Stimulated activated CD4-positive, alpha-beta T cell treated with anti-CD3 and anti-CD28 coated beads, Interleukin-4, amount 100 ng/mL, for 1 hour (primary cell): ENCODE measurements around the gene CFAP65.

Experiments used
- DNase-seq: peaks from one replicate; pipeline ENCODE4 v3.0.0-alpha.2; 2020

The CFAP65 gene

DNA sequence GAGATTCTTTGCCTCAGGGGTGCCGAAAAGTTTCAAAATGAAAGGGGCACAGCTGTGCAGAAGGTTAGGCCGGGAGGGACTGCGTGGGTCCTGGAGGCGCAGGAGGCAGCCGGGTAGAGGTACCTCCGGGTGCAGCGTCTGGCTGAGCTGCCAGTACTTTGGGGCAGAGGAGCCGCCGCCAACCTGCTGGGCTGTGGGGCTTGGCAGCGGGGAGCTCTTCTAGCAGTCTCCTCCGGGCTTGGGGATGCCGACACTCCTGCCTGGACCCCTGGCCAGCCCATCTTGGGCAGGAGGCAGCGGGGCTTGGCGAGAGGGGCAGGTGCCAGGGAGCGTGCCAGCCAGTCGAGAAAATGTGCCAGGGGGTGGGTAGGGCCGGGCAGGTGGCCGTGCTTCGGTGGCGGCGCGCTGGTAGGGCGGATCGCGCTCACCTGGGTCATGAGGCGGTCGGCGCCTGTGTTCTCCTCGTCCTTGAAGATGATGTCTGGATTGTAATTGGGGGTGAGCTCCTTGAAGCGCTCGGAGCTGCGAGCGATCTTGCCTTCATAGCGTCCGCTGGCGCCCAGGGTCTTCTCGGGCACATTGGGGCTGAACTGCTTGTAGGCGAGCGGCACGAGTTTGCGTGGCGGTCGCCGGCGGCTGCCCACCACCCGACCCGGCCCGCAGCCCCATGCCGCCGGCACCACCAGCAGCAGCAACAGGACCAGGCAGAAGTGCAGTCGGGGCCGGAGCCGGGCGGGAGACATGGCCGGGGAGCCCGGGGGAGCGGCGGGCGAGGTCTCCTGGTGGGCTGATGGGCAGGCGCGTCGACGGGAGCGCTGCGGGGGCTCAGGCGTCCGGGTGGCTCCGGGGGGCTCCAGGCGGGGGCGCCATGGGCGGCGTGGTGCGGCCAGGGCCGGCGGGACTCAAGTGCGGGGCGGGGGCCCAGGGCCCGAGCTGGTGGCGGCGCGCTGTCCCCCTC lies 18.7 kb upstream of the CFAP65 start:
- DNase-seq = no peak

DNA sequence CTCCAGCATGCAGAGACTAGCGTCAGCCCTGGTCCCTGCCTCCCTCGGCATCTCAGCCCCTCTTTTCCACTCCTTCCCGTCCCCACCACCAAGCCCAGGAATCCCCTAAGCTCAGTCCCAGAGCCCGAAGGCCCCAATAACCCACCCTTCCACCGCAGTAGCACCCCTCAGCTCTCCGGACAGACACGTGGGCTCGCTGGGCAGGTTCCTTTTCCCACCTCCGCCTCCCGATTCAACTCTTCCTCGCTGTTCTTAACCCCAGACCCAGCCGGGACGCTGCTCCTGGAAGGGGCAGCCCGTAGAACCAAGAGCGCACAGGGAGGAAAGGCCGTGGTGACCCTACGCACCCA lies 18.0 kb upstream of the CFAP65 start:
- no peak for DNase-seq

DNA sequence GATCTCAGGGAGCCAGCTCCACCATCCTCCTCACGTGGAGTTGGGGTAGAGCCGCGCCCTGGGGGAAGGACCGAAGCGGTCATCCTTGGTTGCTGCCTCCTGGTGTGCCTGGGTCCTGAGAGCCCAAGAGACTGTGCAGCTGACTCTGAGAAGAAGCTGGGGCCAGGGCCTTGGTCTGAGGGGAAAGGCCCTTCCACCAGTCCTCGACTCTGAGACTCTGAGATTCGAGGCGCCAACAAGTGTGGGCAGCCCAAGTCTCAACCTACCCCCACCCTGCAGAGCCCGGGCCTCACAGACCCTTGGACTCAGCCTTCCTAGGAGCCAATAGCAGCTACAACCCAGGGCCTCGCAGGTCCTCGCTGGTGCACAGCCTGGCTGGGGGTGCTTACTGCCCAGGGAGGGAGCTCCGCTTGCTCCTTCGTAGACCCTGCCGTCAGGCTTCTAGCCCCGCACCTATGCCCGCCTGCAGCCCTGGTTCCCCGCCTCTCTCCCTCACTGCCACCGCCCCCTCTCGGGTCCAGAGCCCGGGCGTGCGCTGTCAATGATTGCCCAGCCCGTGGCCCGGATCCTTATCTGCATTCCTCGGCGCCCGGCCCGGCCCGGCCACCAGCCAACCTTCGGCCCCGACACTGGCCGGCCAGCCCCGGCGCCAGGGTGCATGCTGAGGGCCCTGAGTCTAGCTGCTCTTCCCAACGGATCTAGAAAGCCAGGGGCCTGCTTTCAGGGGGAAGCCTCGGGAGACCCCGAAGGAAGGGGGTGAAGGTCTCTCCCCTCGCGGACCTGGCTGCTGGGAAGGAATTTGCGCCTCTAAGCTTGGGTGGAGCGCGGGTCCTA lies 17.4 kb upstream of the CFAP65 start:
- no peak for DNase-seq

DNA sequence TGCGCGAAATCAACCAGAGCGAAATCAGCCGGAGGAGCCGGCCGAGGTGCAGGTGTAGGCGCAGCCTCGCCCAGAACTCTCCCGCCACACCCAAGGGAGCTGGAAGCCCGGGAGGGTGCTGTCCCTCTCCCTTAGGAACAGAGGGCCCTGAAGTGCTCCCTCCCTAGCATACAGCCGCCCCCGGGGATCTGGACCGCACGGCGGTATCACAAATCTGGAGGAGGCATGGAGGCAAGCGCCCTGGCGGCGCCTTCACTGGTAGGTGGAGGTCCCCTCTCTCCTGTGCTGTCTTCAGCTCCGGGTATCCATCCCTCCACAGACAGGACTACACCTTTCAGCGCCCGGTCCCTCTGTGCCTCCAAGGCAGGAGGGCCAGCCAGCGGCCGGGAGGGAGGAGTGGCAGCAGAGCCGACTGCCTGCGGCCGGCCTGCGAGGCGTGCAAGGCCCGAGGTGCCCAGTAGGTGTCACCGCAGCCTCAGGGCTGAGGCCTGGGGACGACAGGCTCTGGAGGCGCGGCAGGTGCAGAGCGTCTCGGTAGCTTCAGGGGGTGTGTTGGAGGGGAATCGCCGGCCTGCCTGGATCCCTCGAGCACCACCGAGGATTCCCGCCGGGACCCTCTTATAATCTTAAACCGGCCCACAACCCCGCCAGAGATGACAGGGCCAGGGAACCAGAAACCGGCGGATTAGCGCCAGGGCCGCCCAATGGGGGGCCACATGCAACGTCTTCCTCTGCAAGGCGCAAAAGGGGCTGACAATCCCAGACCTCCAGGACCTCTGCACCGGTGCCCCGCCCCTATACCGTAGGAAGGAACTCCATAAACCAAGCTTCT lies 16.6 kb upstream of the CFAP65 start:
- peak; percentile 81 for DNase-seq

DNA sequence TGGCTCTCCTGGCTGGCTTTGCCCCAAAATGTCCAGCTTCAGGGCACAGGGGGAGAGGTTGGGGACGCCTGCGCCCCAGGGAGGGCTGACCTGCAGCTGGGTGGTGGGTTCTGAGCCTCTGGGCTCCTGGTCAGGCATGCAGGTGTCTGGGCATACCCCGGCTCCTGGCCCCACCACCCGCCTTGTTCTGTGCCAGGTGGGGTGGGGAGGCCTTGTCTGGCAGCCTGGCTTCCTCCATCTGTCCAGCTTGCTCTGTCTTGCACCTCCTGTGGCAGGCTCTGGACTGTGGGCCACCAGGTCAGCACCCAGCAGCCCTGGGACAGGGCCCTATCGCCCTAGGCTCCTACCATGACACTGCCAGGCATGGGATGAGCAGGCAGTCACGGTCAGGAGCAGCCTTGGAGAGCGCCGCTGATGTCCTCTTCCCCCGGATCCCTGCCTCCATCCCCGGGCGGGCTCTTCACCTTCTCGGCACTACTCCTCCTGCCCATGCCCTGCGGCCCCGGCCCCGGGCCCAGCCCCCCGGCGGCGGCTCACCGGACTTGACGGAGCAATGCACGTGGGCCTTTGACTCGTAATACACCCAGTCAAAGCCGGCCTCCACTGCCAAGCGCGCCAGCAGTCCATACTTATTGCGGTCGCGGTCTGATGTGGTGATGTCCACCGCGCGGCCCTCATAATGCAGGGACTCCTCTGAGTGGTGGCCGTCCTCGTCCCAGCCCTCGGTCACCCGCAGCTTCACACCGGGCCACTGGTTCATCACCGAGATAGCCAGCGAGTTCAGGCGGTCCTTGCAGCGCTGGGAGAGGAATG lies 15.8 kb upstream of the CFAP65 start:
- no peak for DNase-seq

DNA sequence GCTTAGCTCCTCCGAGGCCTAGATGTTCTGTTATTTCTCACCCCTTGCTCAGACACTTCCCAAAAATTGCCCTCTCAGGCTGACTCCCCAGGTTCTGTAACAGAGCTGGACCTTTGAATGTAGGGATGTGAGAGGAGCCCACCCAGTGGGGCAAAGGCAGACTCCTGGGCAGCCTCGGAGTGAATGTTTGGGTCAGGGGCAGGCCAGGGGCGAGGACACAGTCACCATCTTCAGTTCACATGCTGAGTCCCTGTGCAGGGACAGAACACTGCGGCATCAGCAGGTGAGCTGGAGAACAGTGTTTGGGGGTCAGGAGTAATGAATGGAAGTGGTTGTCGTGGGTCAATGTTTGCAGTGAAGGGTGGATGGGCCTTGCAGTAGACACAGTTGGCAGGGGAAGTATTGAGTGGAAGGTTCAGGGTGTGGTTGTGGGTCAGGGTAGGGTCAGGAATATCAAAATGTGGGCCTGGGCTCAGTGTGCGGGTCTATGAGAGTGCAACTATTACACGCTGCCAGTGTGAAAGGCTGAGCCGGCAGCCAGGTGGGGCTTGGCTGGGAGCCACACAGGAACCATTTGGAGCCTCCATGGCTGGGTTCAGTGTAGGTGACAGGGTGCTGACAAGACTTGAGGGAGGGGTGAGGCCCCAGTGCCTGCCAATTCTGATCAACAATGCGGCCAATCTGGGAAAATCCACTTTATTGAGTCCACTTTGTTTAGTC lies 15.0 kb upstream of the CFAP65 start:
- no peak for DNase-seq

DNA sequence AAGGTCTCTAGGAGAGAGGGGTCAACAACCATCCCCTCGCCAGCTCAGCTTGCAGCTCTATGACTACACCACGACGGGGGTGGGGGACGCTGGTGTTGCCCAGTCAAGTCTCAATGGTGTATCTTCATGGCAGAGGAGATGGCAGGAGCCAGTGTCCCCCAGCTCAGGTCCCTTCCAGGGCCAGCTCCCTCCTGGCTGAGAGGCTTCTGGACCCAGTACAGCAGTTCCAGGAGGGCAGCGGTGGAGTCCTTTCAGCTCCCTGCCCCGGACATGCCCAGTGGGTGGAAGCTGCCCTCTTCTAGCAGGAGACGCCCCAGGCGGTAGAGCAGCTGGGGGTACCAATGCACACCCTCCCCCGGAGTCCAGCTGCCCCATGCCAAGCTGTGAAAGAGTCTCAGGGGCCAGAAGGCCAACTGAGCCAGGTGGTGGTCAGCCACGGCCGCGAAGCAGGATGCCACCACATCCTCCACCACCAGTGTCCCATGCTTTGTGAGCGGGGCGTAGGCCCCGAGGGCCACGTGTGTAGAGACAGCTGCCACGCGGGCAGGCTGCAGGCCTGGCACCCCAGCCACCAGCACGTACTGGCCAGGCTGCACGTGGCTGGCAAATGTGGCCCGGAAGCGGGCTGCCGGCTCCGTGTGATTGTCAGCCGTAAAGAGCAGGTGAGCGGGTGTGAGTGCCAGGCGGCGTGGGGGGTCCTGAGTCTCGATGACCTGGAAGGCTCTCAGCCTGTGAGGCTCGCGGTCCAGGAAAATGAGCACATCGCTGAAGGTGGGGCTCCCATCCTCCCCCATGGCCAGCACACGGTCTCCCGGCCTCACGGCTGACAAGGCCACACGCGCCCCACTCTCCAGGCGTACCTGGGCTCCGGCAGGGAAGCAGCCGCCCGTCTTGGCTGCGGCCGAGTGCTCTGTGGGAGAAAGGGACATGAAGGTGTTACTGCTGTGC lies 13.9 kb upstream of the CFAP65 start:
- no peak for DNase-seq

DNA sequence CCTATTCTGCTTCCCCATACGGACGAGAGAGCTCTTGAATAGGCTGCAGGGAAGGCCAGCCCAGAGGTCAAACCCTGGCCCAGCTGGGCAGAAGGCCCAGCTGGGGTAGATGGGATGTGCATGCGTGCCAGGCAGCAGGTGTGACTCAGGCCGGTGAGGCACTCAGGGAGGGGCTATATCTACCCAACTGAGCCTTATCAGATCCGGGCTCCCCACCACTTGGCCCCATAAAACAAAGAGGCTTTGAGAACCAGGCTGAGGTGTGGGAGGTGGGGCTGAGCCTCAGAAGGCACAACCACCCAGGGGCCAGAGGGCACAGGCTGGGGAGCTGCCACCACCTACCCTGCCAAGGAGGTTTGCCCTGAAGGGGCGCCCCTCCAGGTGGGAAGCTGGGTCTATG lies 8.0 kb upstream of the CFAP65 start:
- no peak for DNase-seq

DNA sequence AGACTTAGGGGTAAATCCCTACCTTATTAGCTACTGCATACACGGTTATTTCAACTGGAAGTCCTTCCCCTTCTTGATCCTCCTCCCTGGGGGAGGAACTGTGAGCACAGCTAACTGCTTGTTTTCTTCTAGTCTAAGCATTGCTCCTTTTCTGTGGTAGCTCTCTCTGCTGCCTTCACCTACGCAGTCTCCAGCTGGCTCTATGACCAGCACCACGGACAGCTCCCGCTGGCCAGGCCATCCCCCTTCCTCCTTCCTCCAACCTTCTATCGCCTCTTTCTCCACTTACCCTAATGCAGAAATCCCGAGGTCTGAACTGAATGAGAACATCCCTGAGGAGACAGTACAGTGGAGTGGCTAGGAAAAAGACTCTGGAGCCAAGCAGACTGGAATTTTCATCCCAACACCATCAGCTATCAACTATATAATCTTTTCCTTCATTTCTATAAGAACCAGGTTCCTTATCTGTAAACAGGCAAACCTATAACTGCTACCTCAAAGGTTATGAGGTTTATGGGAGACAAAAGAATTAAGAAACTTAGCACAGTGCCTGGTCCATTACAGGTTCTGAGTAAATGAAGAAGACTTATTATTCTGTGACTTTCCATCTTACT lies 4.7 kb upstream of the CFAP65 start:
- peak; percentile 32 for DNase-seq

DNA sequence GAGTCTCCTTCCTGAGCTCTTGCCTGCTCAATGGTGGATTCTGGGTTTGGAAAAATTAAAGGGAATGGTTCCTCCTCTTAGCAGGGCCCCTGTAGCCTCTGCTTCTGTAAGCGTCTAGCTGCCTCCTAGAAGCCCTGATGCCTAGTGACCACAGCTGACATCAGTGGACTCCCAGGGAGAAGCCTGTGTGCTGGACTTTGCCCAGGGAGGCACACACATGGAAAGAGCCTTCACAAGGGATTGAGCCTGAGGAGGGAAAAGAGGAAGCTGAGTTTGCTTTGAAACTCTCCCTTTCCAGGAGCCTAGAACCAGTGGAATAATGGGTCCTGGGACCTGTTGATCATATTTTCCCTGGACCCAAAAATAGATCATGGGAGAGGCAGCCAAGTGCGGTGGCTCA lies 1.4 kb upstream of the CFAP65 start:
- no peak for DNase-seq

DNA sequence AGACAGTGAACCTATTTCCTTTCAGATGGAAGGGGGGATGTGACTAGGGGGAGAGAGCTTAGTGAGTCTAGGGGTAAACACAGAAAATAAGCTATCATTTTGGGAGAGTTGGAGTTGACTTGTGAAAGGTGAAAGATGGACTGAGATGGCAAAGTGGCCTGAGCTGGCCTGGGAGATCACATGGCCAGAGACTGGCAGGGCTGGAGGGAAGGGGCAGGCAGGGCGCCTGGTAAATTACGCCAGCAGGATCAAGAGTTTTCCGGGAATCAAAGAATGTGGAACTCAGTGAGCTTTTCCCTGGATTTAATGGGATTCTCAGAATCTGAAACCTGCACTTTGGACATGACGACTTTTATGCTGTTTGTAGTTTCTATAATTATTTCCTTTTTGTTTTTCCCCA lies 841 bp upstream of the CFAP65 start:
- DNase-seq = no peak

DNA sequence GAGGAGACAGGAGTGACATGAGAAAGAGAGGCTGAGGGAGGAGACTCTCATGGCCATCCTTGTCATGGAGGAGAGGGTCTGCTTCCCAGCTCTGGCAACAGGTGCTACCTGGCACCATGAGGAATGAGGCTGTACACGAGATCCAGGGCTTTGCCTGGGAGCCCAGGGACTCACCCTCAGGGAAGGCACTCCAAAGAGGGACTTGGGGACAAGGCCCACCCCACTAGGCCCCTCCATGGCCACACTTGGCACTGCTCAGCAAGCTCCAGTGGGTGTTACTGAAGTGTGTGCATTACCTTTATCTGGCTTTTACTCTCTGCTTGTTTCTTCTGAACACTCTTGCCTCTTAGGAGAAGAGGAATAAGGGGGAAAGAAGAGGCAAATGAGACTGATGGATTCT lies 2.7 kb downstream of the CFAP65 start:
- no peak for DNase-seq

DNA sequence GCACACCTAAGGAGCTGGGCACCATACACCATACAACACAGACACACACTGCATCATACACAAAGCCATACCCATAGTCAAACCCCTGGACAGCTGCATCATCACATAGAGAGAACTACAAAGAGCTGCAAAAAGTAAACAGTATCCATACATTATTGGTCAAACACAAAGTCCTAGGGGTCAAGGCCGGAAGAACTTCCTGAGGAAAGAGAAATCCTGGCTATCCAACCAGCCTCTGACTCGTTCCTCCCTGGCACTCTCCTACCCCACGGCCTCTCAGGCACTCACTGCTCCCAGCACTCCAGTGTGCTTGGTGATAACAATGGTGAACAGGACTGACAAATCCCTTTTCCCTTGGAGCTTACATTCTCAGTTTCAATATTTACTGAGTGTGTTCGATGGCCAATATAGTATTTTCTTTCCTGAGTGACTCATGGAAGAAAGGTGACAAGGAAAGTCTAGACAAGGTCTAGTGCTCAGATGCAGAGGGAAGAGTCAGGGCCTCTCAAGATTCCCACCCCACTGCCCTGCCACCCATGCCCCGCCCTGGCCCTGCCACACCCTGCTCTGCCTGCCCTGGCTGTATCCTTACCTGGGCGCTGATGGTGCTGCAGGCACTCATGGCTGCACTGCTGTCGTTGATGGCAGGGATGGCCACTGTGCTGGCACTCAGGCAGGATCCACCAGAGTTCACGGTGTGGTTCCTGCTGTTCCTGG lies 3.4 kb downstream of the CFAP65 start:
- no peak for DNase-seq

DNA sequence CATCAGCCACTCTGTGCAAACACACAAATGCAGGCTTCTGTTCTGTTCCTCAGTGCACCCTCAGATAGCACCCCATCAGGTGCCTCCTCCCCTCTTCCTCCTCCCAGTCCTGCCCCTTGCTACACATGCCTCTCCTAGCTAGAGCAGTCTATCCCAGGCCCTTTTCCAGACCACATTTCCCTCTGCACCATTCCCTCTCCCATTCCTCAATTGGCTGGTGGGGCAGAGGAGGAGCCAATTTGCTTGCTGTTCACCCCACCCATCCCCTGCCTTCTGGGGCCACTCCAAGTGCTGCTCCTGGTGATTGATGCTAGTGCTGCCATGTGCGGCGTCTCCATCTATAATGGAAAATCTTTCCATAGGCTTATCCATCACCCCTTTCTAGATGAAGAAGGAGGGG lies 5.4 kb downstream of the CFAP65 start:
- DNase-seq = no peak

DNA sequence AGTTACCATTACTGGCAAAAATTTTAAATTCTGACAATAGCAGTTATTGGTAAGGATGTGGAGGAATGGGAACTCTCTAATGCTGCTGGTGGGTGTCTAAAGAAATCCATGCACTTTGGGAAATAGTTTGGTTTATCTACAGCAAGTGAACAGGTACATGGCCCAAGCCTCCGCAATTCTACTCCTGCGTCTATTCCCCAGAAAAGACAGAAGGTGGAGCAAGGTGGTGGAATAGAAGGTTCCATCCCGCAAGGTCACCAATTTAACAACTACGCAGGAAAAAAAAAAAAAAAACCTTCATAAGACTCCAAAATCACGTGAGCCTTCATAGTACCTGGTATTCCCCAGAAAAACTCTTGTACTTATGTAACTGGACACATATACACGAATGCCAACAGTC lies 6.5 kb downstream of the CFAP65 start:
- no peak for DNase-seq

DNA sequence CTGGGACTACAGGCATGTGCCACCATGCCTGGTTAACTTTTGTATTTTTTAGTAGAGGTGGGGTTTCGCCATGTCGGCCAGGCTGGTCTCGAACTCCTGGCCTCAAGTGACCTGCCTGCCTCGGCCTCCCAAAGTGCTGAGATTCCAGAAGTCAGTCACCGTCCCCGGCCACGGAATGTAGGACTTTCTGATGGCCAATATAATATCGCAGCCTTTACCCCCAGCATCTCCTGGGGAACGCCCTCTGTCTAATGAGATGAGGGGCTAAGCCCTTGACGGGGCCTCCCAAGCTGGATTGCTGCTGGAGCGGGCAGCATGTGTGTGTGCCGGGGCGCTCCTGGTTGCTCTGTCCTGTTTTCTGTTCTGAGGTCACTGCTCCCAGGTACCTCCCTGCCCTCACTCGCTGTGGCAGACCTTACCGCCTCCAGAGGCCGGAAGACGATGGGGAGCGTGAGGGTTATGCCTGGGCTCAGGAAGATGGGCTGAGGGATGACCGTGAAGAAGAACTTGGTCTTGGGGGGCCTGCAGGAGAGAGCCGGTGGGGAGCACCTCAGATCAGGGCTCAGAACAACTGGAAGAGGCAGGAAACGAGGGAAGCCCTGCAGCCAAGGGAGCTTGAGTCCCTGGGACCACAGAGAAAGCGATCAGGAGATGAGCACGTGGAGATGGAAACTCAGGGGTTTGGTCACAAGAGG lies 9.1 kb downstream of the CFAP65 start:
- DNase-seq = no peak

DNA sequence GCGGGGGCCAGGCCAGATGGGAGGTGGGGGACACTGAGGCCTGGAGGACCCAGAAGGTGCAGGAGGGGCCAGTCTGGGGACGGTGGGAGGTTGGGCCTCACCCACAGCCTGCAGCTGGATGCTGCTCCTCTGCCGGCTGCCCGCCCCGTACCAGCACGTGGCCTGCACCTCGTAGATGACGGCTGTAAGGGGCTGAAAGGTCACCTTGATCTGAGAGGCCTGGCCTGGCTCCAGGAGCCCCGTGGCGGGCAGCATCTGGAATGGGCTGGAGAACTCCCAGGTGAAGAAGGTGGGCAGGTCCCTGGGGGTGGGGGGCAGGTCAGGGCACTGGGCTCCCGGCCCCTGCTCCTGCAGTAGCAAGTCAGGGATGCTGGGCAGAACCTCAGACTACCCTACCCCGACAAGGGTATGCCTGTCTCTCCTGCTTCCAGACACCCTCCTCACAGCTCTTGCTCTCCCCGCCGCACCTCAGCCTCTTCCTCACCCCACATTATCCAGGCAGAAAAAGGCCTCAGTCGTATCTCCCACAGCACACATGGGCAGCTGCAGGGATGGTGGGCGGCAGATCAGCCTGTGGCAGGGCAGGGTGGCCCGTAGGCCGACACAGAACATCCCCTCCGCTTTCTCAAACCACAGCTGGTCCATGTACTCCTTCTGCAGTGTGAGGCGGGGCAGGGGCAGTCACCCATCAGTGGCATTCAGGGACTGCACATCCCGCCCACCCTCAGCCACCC lies 10.1 kb downstream of the CFAP65 start:
- no peak for DNase-seq
